ENCODE results near the gene ANO8.
"Not testable (repeated sequence)": the region's sequence is repeated elsewhere in the genome, so short reads cannot be mapped to it uniquely, and the experiment has no call there.

Gene ANO8

DNA sequence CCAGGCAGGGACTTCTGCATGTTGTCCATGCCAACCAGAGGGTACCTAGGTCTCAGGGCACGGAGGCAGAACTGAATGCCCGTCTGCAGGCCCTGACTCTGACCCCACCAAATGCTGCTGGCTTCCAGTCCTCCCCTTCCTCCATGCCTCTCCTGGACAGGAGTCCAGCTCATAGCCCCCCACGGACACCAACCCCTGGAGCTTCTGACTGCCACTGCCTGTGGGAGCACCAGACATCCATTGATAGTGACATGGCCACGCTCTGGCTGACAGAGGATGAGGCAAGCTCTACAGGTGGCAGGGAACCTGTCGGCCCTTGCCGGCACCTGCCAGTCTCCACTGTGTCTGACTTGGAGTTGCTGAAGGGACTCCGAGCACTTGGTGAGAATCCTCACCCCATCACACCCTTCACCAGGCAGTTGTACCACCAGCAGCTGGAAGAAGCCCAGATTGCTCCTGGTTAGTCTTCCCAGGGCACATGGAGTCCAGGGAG lies 51.1 kb downstream of the ANO8 start:
- no peak for DNase-seq

DNA sequence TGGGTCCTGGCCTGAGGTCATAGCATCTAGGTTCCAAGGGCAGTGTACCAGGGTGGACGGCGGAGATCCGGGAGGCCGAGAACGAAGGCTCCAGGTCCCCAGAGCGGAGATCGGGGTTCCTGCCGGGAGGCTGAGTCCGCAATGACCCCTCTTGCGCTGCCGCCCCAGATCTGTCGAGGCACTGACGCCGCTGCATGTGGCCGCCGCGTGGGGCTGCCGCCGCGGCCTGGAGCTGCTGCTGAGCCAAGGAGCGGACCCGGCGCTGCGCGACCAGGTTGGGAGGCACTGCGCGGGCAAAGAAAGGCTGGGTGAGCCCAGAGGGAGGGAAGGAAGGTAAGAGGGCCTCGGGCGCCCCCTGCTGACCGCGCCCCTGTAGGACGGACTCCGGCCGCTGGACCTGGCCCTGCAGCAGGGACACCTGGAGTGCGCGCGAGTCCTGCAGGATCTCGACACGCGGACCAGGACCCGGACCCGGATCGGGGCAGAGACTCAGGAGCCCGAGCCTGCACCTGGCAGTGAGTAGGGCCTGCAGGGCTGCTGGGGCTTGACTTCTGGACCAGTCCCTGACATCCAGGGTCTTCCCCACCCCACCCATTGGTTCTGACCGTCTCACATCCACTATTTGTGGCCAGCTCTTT lies 52.0 kb downstream of the ANO8 start:
- peak; percentile 93 for DNase-seq

DNA sequence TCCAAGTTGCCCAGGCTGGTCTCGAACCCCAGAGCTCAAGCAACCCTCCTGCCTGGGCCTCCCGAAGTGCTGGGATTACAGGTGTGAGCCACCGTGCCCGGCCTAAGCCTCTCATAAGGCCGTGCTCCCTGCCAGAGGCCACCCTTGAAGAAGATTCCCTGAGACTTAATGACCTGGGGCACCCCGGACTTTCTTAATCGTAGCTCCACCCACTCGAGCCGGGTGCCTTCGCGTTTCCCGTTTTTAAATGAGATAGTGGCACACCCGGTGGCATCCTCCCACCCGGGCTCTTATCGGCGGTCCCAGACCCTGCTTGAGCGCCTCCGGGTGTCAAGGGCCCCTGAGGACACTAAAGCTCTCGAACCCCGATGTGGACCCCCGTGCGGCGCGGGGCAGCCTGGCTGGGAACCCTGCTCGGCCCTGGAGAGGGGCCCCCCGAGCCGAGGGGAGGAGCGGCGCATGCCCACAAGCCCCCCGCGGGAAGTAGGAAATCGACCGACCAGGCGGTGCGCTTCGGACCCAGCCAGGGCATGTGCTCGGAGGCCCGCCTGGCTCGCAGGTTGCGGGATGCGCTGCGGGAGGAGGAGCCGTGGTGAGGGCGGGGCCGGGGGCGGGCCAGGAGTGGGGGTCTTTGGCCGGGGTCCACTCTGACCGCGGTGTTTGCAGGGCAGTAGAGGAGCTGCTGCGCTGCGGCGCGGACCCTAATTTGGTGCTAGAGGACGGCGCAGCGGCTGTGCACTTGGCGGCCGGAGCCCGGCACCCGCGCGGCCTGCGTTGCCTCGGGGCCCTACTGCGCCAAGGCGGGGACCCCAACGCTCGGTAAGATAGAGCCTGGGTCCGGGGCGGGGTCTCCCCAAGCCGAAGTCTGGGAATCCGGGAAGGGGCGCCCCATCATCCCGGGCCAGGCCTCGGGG lies 53.0 kb downstream of the ANO8 start, which contains the start of gene ANKLE1:
Gene ANKLE1, plus strand, starts transcription at position 511 of the 914 bp plus-strand sequence. Its CDS starts 20 bp downstream, at position 531.
- peak; percentile 61 for DNase-seq

DNA sequence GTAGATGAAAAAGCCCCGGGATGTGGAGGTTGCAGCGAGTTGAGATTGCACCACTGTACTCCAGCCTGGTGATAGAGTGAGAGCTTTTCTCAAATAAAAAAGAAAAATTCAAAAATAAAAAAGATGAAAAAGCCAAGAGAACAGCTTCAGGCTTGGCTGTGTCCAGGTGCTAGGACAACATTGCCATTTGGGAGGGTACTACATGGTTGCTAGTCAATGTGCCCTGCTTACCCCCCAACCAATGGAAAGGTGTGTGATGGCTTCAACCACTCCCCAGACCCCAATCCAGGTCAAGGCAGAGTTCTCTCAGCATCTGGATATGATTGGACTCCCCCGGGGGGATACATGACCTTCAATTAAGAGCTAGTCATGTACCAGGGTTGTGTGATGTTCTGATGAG lies 55.2 kb downstream of the ANO8 start:
- DNase-seq: no peak

DNA sequence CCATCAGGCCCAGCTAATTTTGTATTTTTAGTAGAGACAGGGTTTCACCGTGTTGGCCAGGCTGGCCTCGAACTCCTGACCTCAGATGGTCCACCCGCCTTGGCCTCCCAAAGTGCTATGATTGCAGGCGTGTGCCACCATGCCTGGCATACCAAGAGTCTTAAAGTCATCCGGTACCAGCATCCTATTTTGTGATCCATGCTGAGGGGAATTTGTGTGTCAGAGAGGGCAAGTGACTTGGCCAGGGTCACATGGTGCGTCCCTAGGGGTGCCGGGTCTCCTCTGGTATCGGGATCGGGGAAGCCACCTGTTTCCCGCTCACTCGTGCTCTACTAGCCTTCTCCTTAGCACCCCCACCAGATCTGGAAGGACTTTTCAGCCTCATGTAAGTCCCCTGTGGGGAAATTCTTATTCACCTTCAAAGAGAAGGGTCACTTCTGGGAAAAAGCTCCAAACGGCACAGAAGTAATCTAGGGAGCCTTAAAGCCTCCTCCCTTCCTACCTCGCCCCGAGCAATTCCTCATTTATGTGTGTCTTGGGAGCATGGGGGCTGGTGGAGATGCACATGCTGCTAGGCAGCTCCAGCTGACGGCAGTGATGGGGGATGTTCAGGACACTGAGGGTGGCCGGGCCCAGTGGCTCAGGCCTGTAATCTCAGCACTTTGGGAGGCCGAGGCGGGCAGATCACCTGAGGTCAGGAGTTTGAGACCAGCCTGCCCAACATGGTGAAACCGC lies 59.0 kb downstream of the ANO8 start:
- DNase-seq: no peak

DNA sequence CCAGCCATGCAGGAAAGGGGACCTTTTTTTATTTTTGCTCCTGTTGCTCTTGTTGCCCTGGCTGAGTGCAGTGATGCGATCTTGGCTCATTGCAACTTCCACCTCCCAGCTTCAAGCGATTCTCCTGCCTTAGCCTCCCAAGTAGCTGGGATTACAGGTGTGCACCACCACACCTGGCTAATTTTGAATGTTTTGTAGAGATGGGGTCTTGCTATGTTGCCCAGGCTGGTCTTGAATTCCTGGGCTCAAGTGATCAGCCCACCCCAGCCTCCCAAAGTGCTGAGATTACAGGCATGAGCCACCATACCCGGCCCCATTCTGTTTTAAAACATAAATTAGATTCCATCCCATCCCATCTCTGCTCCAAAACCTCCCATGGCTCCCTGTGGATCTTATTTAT lies 59.8 kb downstream of the ANO8 start:
- DNase-seq: not testable (repeated sequence)

Data from DMS53 (cell line).